Uterus (tissue), 2 donors: ENCODE data around the gene GDE1.

Experiments
- CTCF ChIP-seq, 4 experiments: fragments of 200-600 bp in 2 of 4; fragments of 450-650 bp in 2 of 4; sonication (generic) in 2 of 4; IDR thresholded peaks; one replicate each; pipeline ENCODE4 v1.5.1; 2016 to 2019; ENCODE audit warnings: antibody characterized with exemption in 4 of 4, mild to moderate bottlenecking in 2 of 4, moderate library complexity in 1 of 4
- POLR2A ChIP-seq, 2 donors: fragments of 450-650 bp; IDR thresholded peaks; one replicate each; pipeline ENCODE4 v1.6.1; 2016; ENCODE audit warnings: antibody characterized with exemption in 2 of 2, mild to moderate bottlenecking in 1 of 2, moderate library complexity in 1 of 2

GRCh38 chr16:19515757-19516156, 6.1 kb downstream of the GDE1 start:
- TF ChIP-seq CTCF (IDR thresholded peaks at IDR 0.05) (no peak), POLR2A (IDR thresholded peaks at IDR 0.05) (no peak)
